Progenitor cell of endocrine pancreas (in vitro differentiated cells): ENCODE results near the gene SPINT3. TPM values are rescaled to one million over a fixed set of nuclear protein-coding genes. Genes with fewer than 3 reads are reported as not detected.
A peak's percentile ranks its signal among the peaks of the same experiment; 100 is the strongest.

Experiments
- DNase-seq: peaks from one replicate; pipeline ENCODE4 v3.0.0; 2021; ENCODE audit warnings: low spot score; ENCODE audit not compliant: unreplicated experiment
- H3K27ac Mint-ChIP-seq: 2 replicates; pipeline ENCODE4 v1.8.0; 2021; ENCODE audit warnings: mild to moderate bottlenecking, moderate library complexity, mixed read lengths
- H3K27me3 Mint-ChIP-seq: 2 replicates; pipeline ENCODE4 v1.8.0; 2021; ENCODE audit warnings: mixed read lengths
- H3K36me3 Mint-ChIP-seq: 2 replicates; pipeline ENCODE4 v1.8.0; 2022; ENCODE audit warnings: mixed read lengths; ENCODE audit not compliant: insufficient read depth
- H3K4me1 Mint-ChIP-seq: 2 replicates; pipeline ENCODE4 v1.8.0; 2021; ENCODE audit warnings: low read depth, mixed read lengths
- H3K4me3 Mint-ChIP-seq: 2 replicates; pipeline ENCODE4 v1.8.0; 2021; ENCODE audit warnings: low read depth, mild to moderate bottlenecking, moderate library complexity, mixed read lengths
- H3K9me3 Mint-ChIP-seq: 2 replicates; pipeline ENCODE4 v1.8.0; 2021; ENCODE audit warnings: low read depth, mixed read lengths
- CTCF ChIP-seq: fragments of 200-600 bp; sonication (generic); IDR thresholded peaks from one replicate; pipeline ENCODE4 v1.5.0; 2021; ENCODE audit warnings: antibody characterized with exemption, mild to moderate bottlenecking; ENCODE audit not compliant: unreplicated experiment
- total RNA-seq: library from RNA; stranded (reverse); gene quantifications from 2 replicates; pipeline ENCODE4 v1.2.1, GENCODE V29; 2021

SPINT3 gene
- total RNA-seq, 1 donor from 2014 or later: not detected

- Mint-ChIP-seq H3K27me3 (no peaks in the 10 kb centered on the region), H3K27ac (no peak overlapping the region), H3K4me1 (peaks cover 29% of the 10 kb centered on the region), H3K36me3 (peaks cover 10% of the 10 kb centered on the region), H3K4me3 (no peak overlapping the region), H3K9me3 (no peaks in the 10 kb centered on the region)
- DNase-seq: no peak
- no peak for TF ChIP-seq CTCF
Observed at GRCh38 chr20:45467861-45468260, 47.6 kb downstream of the SPINT3 start.

- Mint-ChIP-seq H3K4me3 (no peak overlapping the region), H3K27ac (no peak overlapping the region), H3K9me3 (no peaks in the 10 kb centered on the region), H3K36me3 (peaks cover 6% of the 10 kb centered on the region), H3K27me3 (no peaks in the 10 kb centered on the region), H3K4me1 (peaks cover 28% of the 10 kb centered on the region)
- no peak for DNase-seq
- TF ChIP-seq CTCF: no peak
Observed at GRCh38 chr20:45467172-45467571, 48.2 kb downstream of the SPINT3 start.

- no peak for DNase-seq
- H3K9me3 Mint-ChIP-seq: no peaks in the 10 kb centered on the region
- peak overlapping the region; percentile 34 for H3K27ac Mint-ChIP-seq
- H3K27me3 Mint-ChIP-seq: no peaks in the 10 kb centered on the region
- H3K36me3 Mint-ChIP-seq: no peaks in the 10 kb centered on the region
- TF ChIP-seq CTCF: no peak
- no peak overlapping the region for H3K4me3 Mint-ChIP-seq
- H3K4me1 Mint-ChIP-seq: peaks cover 22% of the 10 kb centered on the region
Observed at GRCh38 chr20:45465491-45466266, 49.7 kb downstream of the SPINT3 start.

- no peak overlapping the region for H3K27ac Mint-ChIP-seq
- no peak for DNase-seq
- no peaks in the 10 kb centered on the region for H3K9me3 Mint-ChIP-seq
- peaks cover 17% of the 10 kb centered on the region for H3K4me1 Mint-ChIP-seq
- no peak overlapping the region for H3K4me3 Mint-ChIP-seq
- TF ChIP-seq CTCF: no peak
- no peaks in the 10 kb centered on the region for H3K36me3 Mint-ChIP-seq
- no peaks in the 10 kb centered on the region for H3K27me3 Mint-ChIP-seq
Observed at GRCh38 chr20:45463709-45464108, 51.7 kb downstream of the SPINT3 start.

GRCh38 chr20:45462711-45463509 lies 52.5 kb downstream of the SPINT3 start:
- DNase-seq: no peak
- H3K27ac Mint-ChIP-seq: no peak overlapping the region
- no peak overlapping the region for H3K4me3 Mint-ChIP-seq
- H3K27me3 Mint-ChIP-seq: no peaks in the 10 kb centered on the region
- no peaks in the 10 kb centered on the region for H3K9me3 Mint-ChIP-seq
- no peak for TF ChIP-seq CTCF
- H3K36me3 Mint-ChIP-seq: no peaks in the 10 kb centered on the region
- H3K4me1 Mint-ChIP-seq: peaks cover 11% of the 10 kb centered on the region

Other genes with a start within 250 kb of the SPINT3 start
- gene RBPJL, start 208.8 kb downstream of the SPINT3 start, total RNA-seq: 1.4 and 1.5 TPM in 2 replicates
- gene MATN4, start 207.3 kb downstream of the SPINT3 start, total RNA-seq: 0.20 TPM in 1 of 2 replicates, not detected in the other
- gene SDC4, start 167.2 kb downstream of the SPINT3 start, total RNA-seq: 112 and 121 TPM in 2 replicates
- 31.1 and 31.9 TPM in 2 replicates for gene SYS1, start 152.5 kb downstream of the SPINT3 start, total RNA-seq
- gene TP53TG5, start 137.3 kb downstream of the SPINT3 start, total RNA-seq: not detected in 2 replicates
- 22.0 and 23.2 TPM in 2 replicates for gene DBNDD2, start 107.3 kb downstream of the SPINT3 start, total RNA-seq
- 85.1 and 87.7 TPM in 2 replicates for gene PIGT, start 99.5 kb downstream of the SPINT3 start, total RNA-seq
- 161 and 188 TPM in 2 replicates for gene WFDC2, start 45.9 kb downstream of the SPINT3 start, total RNA-seq
- gene WFDC6, start 23.9 kb upstream of the SPINT3 start, total RNA-seq: not detected in 2 replicates
- gene EPPIN, start 31.8 kb upstream of the SPINT3 start, total RNA-seq: not detected in 2 replicates
- gene WFDC8, start 63.7 kb upstream of the SPINT3 start, total RNA-seq: not detected in 2 replicates
- gene WFDC10A, start 114.1 kb upstream of the SPINT3 start, total RNA-seq: not detected in 2 replicates
- not detected in 2 replicates for gene WFDC9, start 115.7 kb upstream of the SPINT3 start, total RNA-seq
- not detected in 2 replicates for gene WFDC11, start 154.6 kb upstream of the SPINT3 start, total RNA-seq
- not detected in 2 replicates for gene WFDC13, start 186.4 kb upstream of the SPINT3 start, total RNA-seq
- not detected in 2 replicates for gene WFDC10B, start 189.4 kb upstream of the SPINT3 start, total RNA-seq
- not detected in 2 replicates for gene SPINT4, start 206.7 kb upstream of the SPINT3 start, total RNA-seq